RWPE2 (cell line): ENCODE data around the gene KRTAP10-3.

Source experiments
- ATAC-seq: fragments of 200-7000 bp; cut with Tn5 transposase; 3 replicates; pipeline ENCODE4 v1.9.1; 2021; ENCODE audit warnings: low read depth
- DNase-seq: peaks from one replicate; pipeline ENCODE4 v3.0.0-alpha.2; 2020; ENCODE audit warnings: low spot score
- H3K27ac ChIP-seq: fragments of 450-650 bp; 2 replicates; pipeline ENCODE4 v1.5.1; 2017; ENCODE audit warnings: mild to moderate bottlenecking; ENCODE audit not compliant: poor library complexity, severe bottlenecking
- H3K27me3 ChIP-seq: fragments of 250-450 bp; sonication (Bioruptor Pico); 2 replicates; pipeline ENCODE4 v1.5.1; 2021; ENCODE audit warnings: mild to moderate bottlenecking, moderate library complexity; ENCODE audit not compliant: insufficient read depth, poor library complexity, severe bottlenecking
- H3K36me3 ChIP-seq: fragments of 250-450 bp; sonication (Bioruptor Pico); 2 replicates; pipeline ENCODE4 v1.5.1; 2020; ENCODE audit warnings: low read depth, mild to moderate bottlenecking, moderate library complexity
- H3K4me1 ChIP-seq: fragments of 250-450 bp; sonication (Bioruptor Pico); 2 replicates; pipeline ENCODE4 v1.5.1; 2021; ENCODE audit warnings: mild to moderate bottlenecking, moderate library complexity; ENCODE audit not compliant: insufficient read depth, poor library complexity, severe bottlenecking
- H3K4me3 ChIP-seq: fragments of 250-450 bp; sonication (Bioruptor Pico); 2 replicates; pipeline ENCODE4 v1.5.1; 2021; ENCODE audit warnings: mild to moderate bottlenecking, moderate library complexity; ENCODE audit not compliant: severe bottlenecking
- H3K9me3 ChIP-seq: fragments of 250-450 bp; sonication (Bioruptor Pico); 2 replicates; pipeline ENCODE4 v1.5.1; 2021; ENCODE audit warnings: mild to moderate bottlenecking, moderate library complexity; ENCODE audit not compliant: severe bottlenecking
- CTCF ChIP-seq: fragments of 450-650 bp; IDR thresholded peaks from one replicate; pipeline ENCODE4 v1.5.1; 2017; ENCODE audit warnings: mild to moderate bottlenecking, moderate library complexity; ENCODE audit not compliant: poor library complexity, severe bottlenecking

KRTAP10-3 gene

GRCh38 chr21:44526096-44526997, 32.2 kb downstream of the KRTAP10-3 start:
- Histone ChIP-seq H3K4me1 (no peaks in the 10 kb centered on the region), H3K4me3 (no peak overlapping the region), H3K27me3 (no peaks in the 10 kb centered on the region), H3K36me3 (no peaks in the 10 kb centered on the region), H3K9me3 (peaks cover 7% of the 10 kb centered on the region), H3K27ac (no peak overlapping the region)
- DNase-seq (no peak), ATAC-seq (no peak)
- TF ChIP-seq CTCF = no peak

GRCh38 chr21:44525391-44526095, 33.1 kb downstream of the KRTAP10-3 start:
- ATAC-seq (no peak), DNase-seq (peak; percentile 45)
- Histone ChIP-seq H3K9me3 (peaks cover 7% of the 10 kb centered on the region), H3K4me3 (no peak overlapping the region), H3K27ac (no peak overlapping the region), H3K36me3 (no peaks in the 10 kb centered on the region), H3K27me3 (no peaks in the 10 kb centered on the region), H3K4me1 (no peaks in the 10 kb centered on the region)
- no peak for TF ChIP-seq CTCF

- no peak overlapping the region for H3K27ac ChIP-seq
- no peaks in the 10 kb centered on the region for H3K36me3 ChIP-seq
- ATAC-seq (no peak), DNase-seq (no peak)
- no peak overlapping the region for H3K4me3 ChIP-seq
- TF ChIP-seq CTCF = no peak
- H3K27me3 ChIP-seq = no peaks in the 10 kb centered on the region
- no peaks in the 10 kb centered on the region for H3K4me1 ChIP-seq
- peaks cover 7% of the 10 kb centered on the region for H3K9me3 ChIP-seq
Measured at GRCh38 chr21:44524414-44525371, 33.9 kb downstream of the KRTAP10-3 start.

- no peaks in the 10 kb centered on the region for H3K27me3 ChIP-seq
- no peak overlapping the region for H3K4me3 ChIP-seq
- H3K9me3 ChIP-seq = peaks cover 7% of the 10 kb centered on the region
- no peaks in the 10 kb centered on the region for H3K36me3 ChIP-seq
- no peak for TF ChIP-seq CTCF
- ATAC-seq (no peak; the same call in 2 of the 3 replicates), DNase-seq (no peak)
- H3K4me1 ChIP-seq = no peaks in the 10 kb centered on the region
- H3K27ac ChIP-seq = no peak overlapping the region
Measured at GRCh38 chr21:44523567-44524413, 34.8 kb downstream of the KRTAP10-3 start.
